Measurements from ENCODE around the gene NRP2.

Gene NRP2

DNA sequence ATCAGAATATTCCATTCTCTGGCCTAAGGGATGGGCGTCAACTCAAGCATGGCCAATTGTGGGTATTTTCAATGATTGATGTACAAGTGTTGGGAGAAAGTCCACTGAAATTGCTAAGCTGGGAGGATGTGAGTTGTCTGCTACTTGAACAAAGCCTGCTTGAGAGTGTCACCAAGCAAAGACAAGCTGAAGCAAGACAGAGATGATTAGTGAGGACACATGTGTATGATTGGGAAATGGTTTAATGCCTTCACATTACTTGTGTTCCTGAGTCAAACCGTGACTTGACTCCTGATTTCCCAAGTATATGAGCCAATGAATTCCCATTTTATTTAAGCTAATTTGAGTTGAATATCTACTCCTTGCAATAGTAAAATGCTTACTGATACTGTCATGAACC is 23.7 kb upstream of the NRP2 start:
- DNase-seq (ENCODE audit: low read depth), result no peak

DNA sequence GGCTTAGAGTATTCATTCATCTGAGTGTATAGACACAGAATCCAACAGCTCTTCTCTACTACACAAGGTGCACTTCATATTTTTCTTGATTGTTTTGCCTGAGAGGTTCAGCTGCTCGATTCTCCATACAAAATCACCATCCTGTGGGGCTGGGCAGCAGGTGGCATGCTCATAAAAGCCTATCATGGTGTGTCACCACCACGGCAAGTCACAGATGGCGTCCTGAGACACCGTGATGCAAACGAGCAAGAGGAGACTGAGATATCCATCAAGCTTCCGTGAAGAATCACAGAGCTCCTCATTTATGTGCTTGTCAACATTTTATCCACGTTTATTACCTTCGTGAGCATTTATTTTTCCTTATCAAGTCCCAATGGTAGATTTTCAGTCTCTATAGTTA is 22.4 kb upstream of the NRP2 start:
- no peak for DNase-seq (ENCODE audit: low read depth)

DNA sequence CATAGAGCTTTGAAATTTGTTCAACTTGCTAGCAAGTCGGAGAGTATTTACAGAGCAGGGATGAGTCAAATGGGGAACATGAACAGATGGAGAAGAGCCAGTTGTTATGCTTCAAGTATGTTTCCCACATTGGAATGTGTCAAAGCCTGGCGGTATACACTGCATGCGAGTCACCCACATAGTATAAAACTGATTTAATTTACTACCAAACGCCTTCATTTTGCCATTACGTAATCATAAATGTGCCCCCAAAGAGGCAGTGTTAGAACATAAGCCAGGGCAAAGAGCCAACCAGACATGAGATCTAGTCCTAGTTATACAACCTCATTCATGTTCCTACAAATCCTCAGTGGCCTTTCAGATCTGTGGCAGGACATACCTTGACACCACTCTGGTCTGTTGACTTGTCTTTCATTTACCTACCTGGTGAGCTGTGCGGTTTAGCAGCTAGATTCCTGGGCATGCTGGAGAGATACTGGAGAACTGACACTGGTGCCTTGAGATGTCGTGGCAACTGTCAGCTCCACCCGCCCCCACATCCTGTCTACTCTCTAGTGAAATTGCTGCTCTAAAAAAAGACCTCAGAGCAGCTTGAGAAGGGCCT is 21.7 kb upstream of the NRP2 start:
- peak; percentile 90 for DNase-seq (ENCODE audit: low read depth)

DNA sequence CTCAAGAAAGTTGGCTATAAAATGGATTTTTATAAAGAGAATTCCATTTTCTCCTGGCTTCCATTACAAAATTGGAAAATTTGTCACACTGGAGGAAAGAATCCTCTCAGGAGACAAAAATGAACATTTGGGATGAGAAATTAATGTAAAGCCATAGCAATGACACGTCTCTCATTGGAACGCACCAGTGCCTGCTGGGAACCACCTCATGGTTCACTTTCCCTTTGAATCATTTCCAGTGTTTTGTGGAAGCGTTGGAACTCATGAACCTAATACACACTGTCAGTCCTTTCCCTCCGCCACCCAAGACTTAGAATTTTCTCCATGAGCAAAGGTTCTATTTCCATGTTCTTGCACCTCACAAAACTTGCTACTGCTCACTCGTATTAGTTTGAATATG is 21.0 kb upstream of the NRP2 start:
- no peak for DNase-seq (ENCODE audit: low read depth)

DNA sequence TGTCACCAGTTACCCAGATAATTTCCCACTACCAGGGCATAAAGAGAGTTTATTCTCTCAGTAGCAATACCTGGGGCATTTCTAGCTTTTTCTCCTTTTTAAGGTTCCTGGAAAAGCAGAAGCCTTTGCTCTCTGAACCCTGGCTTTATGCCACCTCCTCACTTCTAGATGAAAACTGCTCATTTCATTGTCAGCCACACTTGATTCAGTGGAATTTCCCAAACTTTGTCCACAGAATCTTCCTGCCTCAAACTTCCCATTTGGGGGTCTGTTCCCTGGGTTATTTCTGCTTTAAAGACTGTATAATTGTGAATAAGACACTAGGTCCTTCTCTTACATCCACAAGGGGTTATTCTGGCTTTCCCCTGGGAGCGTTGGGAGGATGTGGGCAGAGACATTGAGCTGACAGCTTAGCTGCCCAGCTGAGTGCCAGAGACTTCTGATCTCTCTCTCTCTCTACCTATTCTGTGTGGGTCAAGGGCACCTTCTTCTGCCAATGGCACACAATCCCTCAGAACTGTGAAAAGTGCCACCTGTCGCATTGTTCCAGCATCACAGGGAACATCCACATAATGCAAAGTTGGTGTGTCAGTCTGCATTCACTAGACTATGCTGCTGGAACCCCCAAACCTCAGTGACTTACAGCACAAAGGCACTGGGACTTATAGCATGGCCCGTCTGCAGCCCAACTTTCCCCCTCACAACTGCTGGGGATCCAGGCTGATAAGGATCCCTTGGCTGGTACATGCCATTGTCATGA is 19.9 kb upstream of the NRP2 start:
- DNase-seq (ENCODE audit: low read depth), result no peak

DNA sequence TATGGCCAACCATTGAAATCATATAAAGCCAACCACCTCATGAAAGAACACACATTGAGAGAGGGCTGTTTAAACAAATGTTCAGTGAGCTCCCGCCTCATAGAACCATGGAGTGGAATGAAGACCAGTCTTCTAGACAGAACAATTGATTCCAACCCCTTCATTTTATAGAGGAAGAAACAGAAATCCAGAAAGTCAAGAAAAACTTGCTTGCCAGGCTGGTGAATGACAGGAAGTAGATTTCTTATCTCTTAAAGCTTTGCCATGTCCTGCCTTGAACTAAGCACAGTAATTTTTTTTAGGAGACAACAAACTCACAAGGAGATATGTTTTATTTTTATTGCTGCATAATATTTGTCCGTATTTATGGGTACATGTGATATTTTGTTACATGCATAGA is 16.5 kb upstream of the NRP2 start:
- no peak for DNase-seq (ENCODE audit: low read depth)

DNA sequence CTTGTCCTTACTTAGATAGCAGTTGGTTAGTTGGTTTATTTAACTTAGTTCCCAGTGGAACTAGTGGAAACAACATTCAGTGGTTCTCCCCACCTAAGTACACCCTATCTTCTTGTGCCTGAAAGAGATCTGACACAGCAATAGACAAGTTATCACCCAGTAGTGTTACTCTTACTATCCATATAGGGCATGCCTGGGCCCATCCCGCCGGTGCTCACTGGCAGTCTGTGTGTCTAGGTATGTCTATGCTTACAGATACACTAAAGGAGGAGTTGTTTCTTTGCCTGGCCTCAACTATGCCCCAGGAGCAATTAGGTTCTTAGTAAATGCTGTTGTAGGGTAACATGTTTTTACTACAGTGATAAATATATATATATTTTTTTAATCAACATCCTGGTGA is 12.0 kb upstream of the NRP2 start:
- DNase-seq (ENCODE audit: low read depth), result no peak

DNA sequence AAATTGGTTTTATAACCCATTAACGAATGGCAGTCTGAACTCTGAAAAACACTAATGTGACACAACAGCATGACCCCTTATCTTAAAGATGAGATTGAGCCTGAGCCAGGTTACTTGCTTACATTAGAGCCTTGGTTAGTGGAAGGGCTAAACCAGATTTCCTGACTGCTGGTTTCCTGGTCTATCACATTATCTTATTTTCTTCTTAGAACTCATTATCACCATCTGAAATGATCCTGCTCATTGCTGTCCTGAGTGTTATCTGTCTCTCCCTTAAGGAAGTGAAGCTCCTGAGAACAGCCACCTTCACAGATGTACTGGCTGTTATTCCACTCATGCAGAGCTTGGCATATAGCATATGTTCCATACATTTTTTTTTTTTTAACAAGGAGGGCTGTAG is 9.0 kb upstream of the NRP2 start:
- no peak for DNase-seq (ENCODE audit: low read depth)

DNA sequence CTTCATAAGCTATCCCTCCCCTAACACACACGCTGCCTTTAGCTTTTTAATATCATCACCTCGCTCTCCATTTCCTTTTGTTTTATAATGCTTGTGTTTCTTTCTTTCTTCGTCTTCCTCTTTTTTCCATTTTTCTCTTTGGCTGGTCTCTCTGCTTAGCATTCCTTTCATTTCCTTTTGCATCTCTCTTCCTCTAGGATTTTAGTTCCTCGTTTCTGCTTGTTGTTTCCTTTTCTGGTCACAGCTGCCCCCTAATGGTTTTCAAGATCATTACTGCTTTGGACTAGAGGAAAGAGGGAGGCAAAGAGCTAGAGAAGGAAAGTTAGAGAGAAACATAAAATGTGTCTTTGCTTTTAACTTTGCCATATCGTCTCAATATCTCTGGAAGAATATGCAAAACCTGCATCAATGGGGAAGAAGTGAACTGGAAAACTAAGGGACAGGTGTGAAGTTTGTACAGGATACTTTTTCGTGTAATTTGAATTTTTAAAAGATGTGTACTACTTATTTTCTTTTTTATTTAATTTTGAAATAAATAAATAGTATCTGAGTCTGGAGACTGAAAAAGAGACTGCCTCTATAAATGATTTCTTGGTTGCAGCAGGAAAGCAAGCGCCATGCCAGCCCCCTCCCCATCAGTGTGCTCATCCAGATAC is 6.3 kb upstream of the NRP2 start:
- DNase-seq (ENCODE audit: low read depth), result no peak

DNA sequence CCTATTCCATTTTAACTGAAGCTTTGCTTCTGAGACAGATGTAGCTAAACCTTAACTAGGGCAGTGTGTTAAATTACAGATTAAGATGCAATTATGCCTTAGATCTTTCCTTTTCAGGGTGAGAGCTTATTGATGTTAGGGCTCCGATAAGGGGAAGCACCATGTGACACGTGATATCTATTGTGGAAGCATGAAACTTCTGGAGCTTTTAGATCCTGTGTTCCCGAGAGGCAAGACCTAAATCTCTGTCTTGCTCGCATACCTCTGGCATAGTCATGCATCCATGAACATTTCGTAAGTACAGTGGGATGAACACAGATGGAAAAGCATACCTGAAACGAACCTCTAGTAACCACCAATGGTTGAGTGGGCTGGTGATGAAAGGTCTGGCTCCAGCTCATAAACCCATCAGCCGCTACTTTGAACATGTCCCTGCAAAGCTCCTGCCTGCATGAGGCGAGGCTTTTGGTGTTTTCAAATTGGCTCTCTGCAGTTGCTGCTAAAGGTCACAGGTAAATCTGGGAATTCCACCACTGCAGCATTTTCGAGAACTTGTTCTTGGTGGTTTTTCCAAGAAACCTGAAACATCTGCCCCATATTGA is 3.7 kb upstream of the NRP2 start:
- DNase-seq (ENCODE audit: low read depth), result no peak

DNA sequence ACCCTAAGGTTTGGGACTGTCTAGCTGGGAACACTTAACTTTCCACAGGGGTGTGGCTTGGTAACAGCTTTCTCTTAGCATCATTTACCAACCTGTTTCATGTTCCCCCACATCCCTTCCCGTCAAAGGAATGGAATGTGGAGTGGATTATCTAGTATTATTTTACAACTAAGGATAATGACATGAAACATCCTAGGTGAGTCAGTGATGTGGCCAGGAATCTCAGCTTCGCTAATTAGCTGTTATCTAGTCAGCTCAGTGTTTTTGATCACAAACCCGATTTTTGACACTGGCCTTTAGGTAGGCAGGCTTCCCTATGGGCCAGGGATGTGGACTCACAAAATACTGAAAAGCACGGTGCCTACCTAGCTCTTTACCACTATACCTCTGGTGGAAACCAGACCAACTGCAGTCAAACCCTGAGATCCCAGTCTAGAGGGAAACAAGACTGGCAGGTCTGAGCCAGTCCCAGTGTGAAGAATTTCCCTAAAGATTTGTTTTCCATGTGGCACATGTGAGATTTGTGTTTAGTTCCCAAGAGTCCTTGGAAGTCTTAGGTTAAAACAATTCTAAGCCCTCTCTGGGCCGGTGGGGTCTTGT is 2.8 kb upstream of the NRP2 start:
- DNase-seq (ENCODE audit: low read depth), result no peak

DNA sequence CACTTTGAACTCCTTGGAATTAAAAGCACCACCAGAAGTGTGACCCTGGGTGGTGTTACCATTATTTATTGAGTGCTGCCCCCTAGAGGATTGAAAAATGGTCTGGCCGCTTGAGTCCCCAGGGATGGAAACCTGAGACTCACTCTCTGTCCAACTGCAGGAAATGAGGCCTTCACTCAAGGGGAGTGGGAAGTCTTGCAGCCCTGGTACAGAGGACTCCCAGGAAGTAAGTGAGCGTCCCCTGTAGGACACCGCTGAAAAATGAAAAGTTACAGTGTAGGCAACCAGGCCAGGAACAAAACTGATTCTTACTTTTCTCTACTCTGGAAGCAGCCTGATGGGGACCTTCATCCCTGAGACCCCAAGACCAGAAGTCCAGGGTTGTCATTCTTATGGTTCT is 2.2 kb upstream of the NRP2 start:
- peak; percentile 63 for DNase-seq (ENCODE audit: low read depth)

DNA sequence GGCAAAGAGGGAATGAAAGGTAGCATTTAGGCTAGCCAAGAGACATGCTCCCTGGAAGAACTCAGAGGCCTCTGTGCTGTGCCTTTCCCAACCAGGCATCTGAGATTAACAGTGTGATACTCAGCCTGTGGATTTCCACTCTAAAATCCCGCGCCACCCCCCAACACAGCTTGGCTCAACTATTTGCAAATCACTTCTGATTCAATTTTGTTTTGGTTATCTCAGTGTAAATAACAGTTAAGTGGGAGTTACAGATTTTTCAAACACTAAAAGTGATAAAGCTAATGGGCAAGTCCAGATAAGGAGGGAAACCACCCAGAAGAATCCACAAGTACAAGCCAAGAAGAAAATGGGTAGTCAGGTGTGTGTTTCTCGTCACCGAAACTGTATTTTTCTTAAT is 1.4 kb upstream of the NRP2 start:
- DNase-seq (ENCODE audit: low read depth), result no peak

DNA sequence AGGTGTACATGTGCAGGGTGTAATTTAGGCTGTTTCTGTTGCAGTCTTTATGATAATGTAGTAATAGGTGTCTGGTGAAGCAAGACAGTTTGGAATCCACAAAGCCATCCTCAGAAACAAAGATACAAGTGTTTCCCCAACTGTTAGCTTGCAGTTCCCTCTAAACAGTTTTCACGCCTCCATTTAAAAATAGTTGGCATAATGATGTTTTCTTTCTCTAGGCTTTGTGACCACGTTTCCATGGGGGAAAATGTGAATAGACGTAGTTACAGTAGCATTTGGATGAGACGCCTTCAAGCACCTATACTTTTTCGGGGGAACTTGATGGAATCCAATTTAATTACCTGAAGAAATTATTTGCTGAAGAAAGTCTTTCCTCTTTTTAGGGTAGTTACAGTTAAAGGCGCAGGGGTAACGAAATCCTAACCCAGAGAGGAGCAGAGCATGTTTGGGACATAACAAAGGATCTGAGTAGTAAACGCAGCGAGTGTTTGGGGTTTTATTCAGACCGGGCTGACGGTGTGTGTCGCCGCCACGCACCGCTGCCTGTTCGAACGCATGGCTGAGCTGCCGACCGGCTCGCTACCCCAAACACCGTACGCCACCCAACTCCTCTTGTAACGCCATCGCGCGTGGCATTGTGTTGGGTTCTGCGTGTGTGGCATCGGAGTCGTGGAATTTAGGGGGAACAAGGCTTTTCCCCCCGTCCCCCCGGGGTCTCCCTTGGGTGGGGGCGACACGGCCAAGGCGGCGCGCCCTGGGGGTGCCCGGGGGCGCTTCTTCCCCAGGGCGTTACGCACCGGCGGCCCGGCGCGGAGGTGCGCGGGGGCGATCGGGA is 681 bp upstream of the NRP2 start:
- DNase-seq (ENCODE audit: low read depth), result no peak

DNA sequence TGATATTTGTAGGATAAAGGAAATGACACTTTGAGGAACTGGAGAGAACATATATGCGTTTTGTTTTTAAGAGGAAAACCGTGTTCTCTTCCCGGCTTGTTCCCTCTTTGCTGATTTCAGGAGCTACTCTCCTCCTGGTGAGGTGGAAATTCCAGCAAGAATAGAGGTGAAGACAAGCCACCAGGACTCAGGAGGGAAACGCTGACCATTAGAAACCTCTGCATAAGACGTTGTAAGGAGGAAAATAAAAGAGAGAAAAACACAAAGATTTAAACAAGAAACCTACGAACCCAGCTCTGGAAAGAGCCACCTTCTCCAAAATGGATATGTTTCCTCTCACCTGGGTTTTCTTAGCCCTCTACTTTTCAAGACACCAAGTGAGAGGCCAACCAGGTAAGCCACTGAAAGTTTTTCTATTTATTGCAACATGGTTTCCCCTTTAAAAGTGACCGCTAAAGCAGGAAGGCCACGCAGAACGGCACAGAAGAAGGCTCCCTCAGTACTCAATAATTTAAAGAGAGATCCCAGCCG is 735 bp downstream of the NRP2 start:
- DNase-seq (ENCODE audit: low read depth), result no peak

DNA sequence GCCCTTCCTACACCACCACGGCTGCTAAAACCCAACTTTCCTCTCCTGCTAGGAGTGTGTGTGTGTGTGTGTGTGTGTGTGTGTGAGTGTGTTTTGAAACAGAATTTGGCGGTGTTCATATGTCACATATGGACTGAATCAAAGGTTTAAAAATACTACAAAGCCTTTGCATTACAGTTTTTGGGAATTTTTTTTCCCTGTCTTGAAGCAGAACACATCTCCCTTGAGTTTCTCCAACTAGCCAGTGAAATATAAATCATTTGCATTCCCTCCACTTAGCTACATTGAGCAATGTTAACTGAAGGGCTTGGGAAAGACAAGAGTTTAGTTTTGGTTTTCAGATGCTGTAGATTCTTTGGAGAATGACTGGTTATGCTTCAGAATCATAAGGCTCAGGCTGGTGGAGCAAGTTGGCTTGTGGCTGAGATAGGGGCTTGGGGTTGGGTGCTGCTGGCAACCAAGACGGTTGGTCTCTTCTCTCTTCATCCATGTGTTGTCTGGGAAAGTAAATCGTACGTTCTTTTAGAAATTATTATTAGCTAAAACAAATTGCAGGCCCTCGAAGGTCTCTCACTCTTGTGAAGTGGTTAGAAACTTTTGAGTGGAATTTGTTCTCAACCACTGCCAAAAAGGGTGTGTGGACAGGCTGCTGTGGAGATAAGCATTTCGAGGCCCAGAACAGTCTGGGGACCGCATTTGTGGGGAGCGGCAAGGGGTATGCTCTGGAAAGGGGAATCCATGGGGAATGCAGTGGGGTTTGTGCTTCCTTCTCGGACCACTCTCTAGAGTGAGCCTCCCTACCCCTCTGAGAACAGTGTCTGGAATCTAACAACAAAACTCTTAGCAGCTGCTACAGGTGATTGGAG is 1.4 kb downstream of the NRP2 start:
- DNase-seq (ENCODE audit: low read depth), result peak; percentile 64

DNA sequence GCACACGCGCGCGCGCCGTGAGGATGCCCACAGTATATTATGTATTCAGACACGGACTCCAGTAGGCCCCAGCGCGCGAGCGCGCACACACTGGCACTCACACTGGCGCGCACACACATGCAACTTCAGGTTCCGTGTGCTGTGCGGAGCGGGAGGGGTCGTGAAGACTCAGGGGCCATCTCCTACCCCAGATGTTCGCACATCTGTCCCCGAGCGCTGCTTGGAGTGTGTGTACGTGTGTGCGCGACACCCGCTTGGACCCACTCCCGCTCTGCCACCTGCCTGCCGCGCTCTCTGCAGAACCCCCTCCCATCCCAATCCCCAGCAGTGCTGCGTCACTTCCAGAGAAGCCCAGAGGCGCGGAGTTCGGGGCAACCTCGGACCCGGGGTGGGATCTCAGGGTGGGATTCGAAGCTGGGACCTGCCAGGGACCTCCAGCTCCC is 2.6 kb downstream of the NRP2 start:
- DNase-seq (ENCODE audit: low read depth), result no peak

DNA sequence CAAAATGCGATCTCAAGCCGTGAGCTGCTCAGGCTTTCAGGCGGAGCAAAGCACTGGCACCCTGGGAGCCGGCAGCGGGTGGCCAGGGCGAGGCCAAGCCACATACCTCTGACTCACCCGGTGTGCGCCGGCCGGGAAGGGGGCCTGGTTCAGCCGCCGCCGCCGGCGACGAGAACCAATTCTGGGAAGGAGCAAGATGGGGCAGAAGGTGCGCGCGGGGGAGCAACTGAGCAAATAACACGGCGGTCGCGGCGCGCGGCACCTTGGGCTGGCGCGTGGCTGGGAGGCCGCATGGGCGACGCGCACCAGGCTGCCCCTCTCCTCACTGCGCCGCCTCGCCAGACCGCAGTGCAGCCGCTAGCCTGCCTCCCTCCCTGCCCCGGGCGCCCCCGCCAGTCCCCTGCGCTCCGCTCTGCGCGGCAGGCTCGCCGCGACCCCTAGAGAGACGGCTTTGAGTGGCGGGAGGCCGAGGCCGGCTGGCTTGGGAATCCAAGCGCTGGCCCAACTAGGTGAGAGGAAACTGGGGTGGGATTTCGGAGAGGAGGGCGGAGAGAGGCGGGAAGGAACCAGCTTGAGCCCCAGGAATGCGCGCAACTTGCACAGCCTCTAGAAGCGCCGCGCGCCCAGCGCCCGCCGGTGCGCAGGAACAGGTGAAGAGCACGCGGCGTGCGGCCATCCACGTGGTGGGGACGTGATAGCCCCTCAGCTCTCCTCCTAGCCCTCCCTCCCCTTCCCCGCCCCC is 3.2 kb downstream of the NRP2 start:
- no peak for DNase-seq (ENCODE audit: low read depth)

DNA sequence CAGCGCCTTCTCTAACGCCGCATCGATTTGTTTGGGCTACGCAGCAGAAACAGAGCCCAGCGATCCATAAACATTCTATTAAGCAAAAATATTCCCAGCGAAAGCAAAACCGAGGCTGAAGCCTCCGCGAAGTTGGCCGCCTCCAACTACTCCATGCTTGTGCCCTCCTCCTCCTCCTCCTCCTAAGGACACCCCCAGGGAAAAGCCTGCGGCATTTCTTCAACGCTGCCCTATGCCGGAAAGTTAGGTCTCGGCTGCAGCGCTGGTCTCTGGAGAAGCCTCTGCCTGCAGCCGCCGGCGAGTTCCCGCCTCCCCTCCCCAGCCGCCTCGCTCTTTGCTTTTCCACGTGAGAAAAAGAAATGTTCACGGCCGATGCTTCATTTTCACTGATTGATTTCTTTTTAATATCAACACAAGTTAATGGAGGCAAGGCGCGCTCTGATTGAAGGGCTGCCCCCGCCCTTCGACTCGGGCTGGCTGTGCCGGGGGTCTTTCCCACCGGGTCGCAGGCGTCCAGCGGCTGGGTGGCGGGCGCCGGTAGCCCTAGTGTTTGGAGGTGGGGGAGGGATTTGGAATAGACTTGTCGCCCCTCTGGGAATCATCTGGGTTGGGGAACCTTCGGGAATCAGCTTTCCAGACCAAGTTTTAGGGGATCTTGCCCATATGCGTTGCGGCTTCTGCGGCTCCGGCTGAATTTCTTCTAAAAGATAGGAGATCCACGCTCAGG is 3.9 kb downstream of the NRP2 start:
- no peak for DNase-seq (ENCODE audit: low read depth)

Data from GM04504 (cell line).